H1 (cell line): ENCODE measurements around the gene ADCY3.

Source experiments
- CBX5 ChIP-seq: fragments of 300-800, 300-1000 bp; sonication (generic); IDR thresholded peaks from 2 replicates; pipeline ENCODE4 v1.7.1; 2016; ENCODE audit warnings: antibody characterized with exemption, low read length, low read depth
- EP300 ChIP-seq, 2 experiments: IDR thresholded peaks; 1 replicate in 1 of 2; 2 replicates in 1 of 2; pipeline ENCODE4 v1.6.1; 2011 to 2012; ENCODE audit warnings: low read depth in 2 of 2, low read length in 2 of 2, mild to moderate bottlenecking in 2 of 2, borderline replicate concordance in 1 of 2, inconsistent platforms in 1 of 2, moderate library complexity in 1 of 2
- EZH2 ChIP-seq: fragments of 200-600 bp; sonication (generic); IDR thresholded peaks from 2 replicates; pipeline ENCODE4 v1.7.1; 2012; ENCODE audit warnings: low read depth, mild to moderate bottlenecking, moderate library complexity, low read length, inconsistent platforms; ENCODE audit not compliant: severe bottlenecking
- PHF8 ChIP-seq: fragments of 200-600 bp; sonication (generic); conservative IDR thresholded peaks from 2 replicates; pipeline ENCODE4 v1.7.1; 2012; ENCODE audit warnings: low read depth, mild to moderate bottlenecking, inconsistent platforms, low read length, moderate library complexity

DNA sequence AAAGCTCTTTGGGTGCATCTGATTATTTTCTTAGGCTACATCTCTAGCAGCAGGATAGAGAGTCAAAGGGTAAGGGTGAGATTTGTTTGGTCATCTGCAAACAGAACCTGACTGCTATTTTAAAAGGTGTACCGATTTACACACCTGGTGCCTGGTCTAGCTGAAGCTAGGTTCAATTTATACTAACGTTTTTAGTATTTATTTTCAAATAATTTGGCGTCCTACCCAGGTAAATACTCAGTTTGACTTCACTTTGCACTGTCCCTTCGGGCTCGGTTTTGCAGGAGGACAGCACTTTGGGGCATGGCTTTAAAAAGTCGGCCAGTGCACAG is 127.5 kb downstream of the ADCY3 start:
- TF ChIP-seq PHF8 (no peak), EZH2 (no peak), CBX5 (no peak), EP300 (IDR thresholded peaks at IDR 0.05; ENCODE audit: borderline replicate concordance in 1 of 2, low read depth in 2 of 2, low read length in 2 of 2) (no peak)
